OCI-LY1 (cell line): Measurements from ENCODE around the gene TMEM238.

ENCODE experiments used
- EZH2 ChIP-seq: fragments of 200-600 bp; sonication (generic), shearing (Covaris generic); IDR thresholded peaks from 2 replicates; pipeline ENCODE4 v1.8.0; 2017; ENCODE audit warnings: borderline replicate concordance, mixed run types, mild to moderate bottlenecking, antibody characterized with exemption, low read length, moderate library complexity, mixed read lengths
- TF ChIP-seq, protein P1 (sequence below): fragments of 200-600 bp; sonication (generic), shearing (Covaris generic); IDR thresholded peaks from 2 replicates; pipeline ENCODE4 v1.5.1; 2017; ENCODE audit warnings: mild to moderate bottlenecking, antibody characterized with exemption, low read length, moderate library complexity, mixed read lengths

DNA sequence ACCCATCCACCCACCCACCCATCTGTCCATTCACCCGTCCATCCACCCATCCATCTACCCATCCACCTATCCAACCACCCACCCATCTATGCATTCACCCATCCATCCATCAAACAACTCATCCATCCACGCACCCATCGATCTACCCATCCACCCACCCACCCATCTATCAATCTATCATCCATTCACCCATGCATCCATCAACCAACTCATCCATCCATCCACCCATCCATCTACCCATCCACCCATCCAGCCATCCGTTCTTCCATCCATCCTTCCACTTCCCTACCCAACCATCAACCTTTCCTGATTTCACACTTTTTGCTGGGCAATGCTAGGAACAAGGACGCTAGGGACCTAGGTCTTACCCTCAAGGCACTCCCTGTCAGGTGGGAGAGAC lies 2.1 kb downstream of the TMEM238 start:
- TF ChIP-seq, protein P1, sequence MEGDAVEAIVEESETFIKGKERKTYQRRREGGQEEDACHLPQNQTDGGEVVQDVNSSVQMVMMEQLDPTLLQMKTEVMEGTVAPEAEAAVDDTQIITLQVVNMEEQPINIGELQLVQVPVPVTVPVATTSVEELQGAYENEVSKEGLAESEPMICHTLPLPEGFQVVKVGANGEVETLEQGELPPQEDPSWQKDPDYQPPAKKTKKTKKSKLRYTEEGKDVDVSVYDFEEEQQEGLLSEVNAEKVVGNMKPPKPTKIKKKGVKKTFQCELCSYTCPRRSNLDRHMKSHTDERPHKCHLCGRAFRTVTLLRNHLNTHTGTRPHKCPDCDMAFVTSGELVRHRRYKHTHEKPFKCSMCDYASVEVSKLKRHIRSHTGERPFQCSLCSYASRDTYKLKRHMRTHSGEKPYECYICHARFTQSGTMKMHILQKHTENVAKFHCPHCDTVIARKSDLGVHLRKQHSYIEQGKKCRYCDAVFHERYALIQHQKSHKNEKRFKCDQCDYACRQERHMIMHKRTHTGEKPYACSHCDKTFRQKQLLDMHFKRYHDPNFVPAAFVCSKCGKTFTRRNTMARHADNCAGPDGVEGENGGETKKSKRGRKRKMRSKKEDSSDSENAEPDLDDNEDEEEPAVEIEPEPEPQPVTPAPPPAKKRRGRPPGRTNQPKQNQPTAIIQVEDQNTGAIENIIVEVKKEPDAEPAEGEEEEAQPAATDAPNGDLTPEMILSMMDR, result no peak
- TF ChIP-seq EZH2, result no peak
